Suprapubic skin (tissue), 4 donors: Measurements from ENCODE around the gene KLHL41. TPM values are rescaled to one million over a fixed set of nuclear protein-coding genes. Genes with fewer than 3 reads are reported as not detected.

Experiments
- DNase-seq, 2 donors: peaks; one replicate each; pipeline ENCODE4 v3.0.0-alpha.2; 2019; ENCODE audit warnings: low spot score in 2 of 2
- H3K27ac ChIP-seq: fragments of 200-600 bp; sonication (generic); one replicate; pipeline ENCODE4 v1.5.1; 2019
- H3K27me3 ChIP-seq: fragments of 200-600 bp; sonication (generic); one replicate; pipeline ENCODE4 v1.5.1; 2019
- H3K36me3 ChIP-seq: fragments of 200-600 bp; sonication (generic); one replicate; pipeline ENCODE4 v1.5.1; 2019
- H3K4me1 ChIP-seq: fragments of 200-600 bp; sonication (generic); one replicate; pipeline ENCODE4 v1.5.1; 2019
- H3K4me3 ChIP-seq: fragments of 200-600 bp; sonication (generic); one replicate; pipeline ENCODE4 v1.5.1; 2019; ENCODE audit warnings: mild to moderate bottlenecking
- H3K9me3 ChIP-seq: fragments of 200-600 bp; sonication (generic); one replicate; pipeline ENCODE4 v1.5.1; 2019
- EP300 ChIP-seq: sonication (generic); formaldehyde crosslinking; IDR thresholded peaks from one replicate; pipeline ENCODE4 v1.6.1; 2017; ENCODE audit warnings: antibody characterized with exemption
- POLR2A ChIP-seq, 2 donors: fragments of 450-650 bp; IDR thresholded peaks; one replicate each; pipeline ENCODE4 v1.6.1; 2017; ENCODE audit warnings: antibody characterized with exemption in 2 of 2, mild to moderate bottlenecking in 2 of 2, moderate library complexity in 2 of 2
- POLR2AphosphoS5 ChIP-seq, 3 donors: sonication (generic); formaldehyde crosslinking; IDR thresholded peaks; one replicate each; pipeline ENCODE4 v1.6.1; 2017; ENCODE audit warnings: antibody characterized with exemption in 3 of 3
- WGBS: methylation state at CpG from one replicate; pipeline ENCODE4 v1.1.5; 2018; 5-methylcytosine and 5-hydroxymethylcytosine counted together
- total RNA-seq, 4 donors: library from RNA; depleted of rRNA; stranded (reverse); fragments of >200 nt; gene quantifications; one replicate each; pipeline ENCODE4 v1.1.0, GENCODE V29; 2016
- TF ChIP-seq, protein P1 (sequence below), 2 donors: fragments of 200-600 bp in 1 of 2; fragments of 450-650 bp in 1 of 2; sonication (generic) in 1 of 2; IDR thresholded peaks; one replicate each; pipeline ENCODE4 v1.5.1; 2016 to 2019; ENCODE audit warnings: antibody characterized with exemption in 2 of 2, mild to moderate bottlenecking in 1 of 2, moderate library complexity in 1 of 2

KLHL41 gene
- total RNA-seq, 4 donors from 2014 or later: 0.36 to 1.2 (median 0.58) TPM

- no peak overlapping the region for H3K27ac ChIP-seq
- TF ChIP-seq EP300 (no peak), POLR2AphosphoS5 (IDR thresholded peaks at IDR 0.05) (no peak), POLR2A (IDR thresholded peaks at IDR 0.05) (no peak)
- TF ChIP-seq, protein P1, sequence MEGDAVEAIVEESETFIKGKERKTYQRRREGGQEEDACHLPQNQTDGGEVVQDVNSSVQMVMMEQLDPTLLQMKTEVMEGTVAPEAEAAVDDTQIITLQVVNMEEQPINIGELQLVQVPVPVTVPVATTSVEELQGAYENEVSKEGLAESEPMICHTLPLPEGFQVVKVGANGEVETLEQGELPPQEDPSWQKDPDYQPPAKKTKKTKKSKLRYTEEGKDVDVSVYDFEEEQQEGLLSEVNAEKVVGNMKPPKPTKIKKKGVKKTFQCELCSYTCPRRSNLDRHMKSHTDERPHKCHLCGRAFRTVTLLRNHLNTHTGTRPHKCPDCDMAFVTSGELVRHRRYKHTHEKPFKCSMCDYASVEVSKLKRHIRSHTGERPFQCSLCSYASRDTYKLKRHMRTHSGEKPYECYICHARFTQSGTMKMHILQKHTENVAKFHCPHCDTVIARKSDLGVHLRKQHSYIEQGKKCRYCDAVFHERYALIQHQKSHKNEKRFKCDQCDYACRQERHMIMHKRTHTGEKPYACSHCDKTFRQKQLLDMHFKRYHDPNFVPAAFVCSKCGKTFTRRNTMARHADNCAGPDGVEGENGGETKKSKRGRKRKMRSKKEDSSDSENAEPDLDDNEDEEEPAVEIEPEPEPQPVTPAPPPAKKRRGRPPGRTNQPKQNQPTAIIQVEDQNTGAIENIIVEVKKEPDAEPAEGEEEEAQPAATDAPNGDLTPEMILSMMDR (IDR thresholded peaks at IDR 0.05): no peak
- H3K9me3 ChIP-seq: no peaks in the 10 kb centered on the region
- H3K36me3 ChIP-seq: peaks cover 6% of the 10 kb centered on the region
- no peaks in the 10 kb centered on the region for H3K27me3 ChIP-seq
- no peak for DNase-seq
- no peaks in the 10 kb centered on the region for H3K4me1 ChIP-seq
- 98% methylated on average over 8 of the region's 8 CpGs for WGBS
- H3K4me3 ChIP-seq: no peak overlapping the region
Observed at GRCh38 chr2:169509955-169510354, 453 bp downstream of the KLHL41 start.

GRCh38 chr2:169510496-169510895 lies 994 bp downstream of the KLHL41 start:
- no peaks in the 10 kb centered on the region for H3K27me3 ChIP-seq
- 94% methylated on average over 4 of the region's 4 CpGs for WGBS

DNA sequence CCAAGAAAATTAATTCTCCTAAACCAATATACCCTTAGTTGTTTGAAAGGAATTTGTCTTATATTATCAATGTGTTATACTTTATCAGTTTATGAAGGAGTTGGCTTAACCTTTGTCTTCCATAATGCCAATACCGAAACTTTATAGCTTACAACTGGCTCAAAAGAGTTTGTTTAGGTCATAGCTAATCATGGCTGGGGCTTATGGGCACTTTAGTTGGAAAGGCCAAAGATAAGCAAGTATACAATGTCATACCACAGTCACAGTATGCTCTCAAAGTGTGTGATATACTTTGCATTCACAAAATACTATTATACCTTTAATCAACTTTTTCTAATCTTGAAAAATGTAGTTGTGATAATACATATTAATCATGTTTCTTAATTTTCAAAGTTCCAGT lies 2.3 kb downstream of the KLHL41 start:
- Histone ChIP-seq H3K27ac (no peak overlapping the region), H3K9me3 (no peaks in the 10 kb centered on the region), H3K4me1 (no peaks in the 10 kb centered on the region), H3K4me3 (no peak overlapping the region), H3K27me3 (no peaks in the 10 kb centered on the region), H3K36me3 (no peaks in the 10 kb centered on the region)
- no peak for DNase-seq
- no peak for TF ChIP-seq POLR2AphosphoS5 (IDR thresholded peaks at IDR 0.05)
- TF ChIP-seq, protein P1 (IDR thresholded peaks at IDR 0.05): no peak
- TF ChIP-seq POLR2A (IDR thresholded peaks at IDR 0.05): no peak
- no peak for TF ChIP-seq EP300
- WGBS: 100% methylated on average over 1 of the region's 1 CpG

More at GRCh38 chr2:169510496-169510895, 994 bp downstream of the KLHL41 start:
- Histone ChIP-seq H3K4me3 (no peak overlapping the region), H3K9me3 (no peaks in the 10 kb centered on the region), H3K27ac (no peak overlapping the region), H3K4me1 (no peaks in the 10 kb centered on the region), H3K36me3 (peaks cover under 1% of the 10 kb centered on the region)
- TF ChIP-seq EP300 (no peak), POLR2AphosphoS5 (IDR thresholded peaks at IDR 0.05) (no peak), POLR2A (IDR thresholded peaks at IDR 0.05) (no peak)
- TF ChIP-seq, protein P1 (IDR thresholded peaks at IDR 0.05): no peak
- no peak for DNase-seq

DNA sequence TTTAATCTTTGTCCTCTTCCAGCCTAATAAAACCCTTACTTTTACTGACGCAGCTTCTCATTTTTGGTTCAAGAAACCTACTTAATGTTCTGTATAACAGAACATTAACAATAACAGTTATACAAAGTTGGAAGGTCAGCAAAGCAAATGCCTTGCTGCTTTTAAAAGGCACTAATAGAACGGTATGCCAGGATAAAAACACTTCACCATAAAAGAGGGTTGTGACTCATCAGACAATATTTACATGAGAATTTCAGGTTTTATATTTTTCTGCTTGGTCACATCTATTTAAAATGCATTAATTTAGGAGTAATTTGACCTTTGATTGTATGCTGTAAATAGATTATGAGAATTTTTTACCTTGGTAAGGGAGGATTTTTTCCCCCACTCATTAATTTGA lies 3.0 kb downstream of the KLHL41 start:
- WGBS: 80% methylated on average over 2 of the region's 2 CpGs
- no peaks in the 10 kb centered on the region for H3K4me1 ChIP-seq
- no peak overlapping the region for H3K27ac ChIP-seq
- TF ChIP-seq EP300 (no peak), POLR2AphosphoS5 (IDR thresholded peaks at IDR 0.05) (no peak), POLR2A (IDR thresholded peaks at IDR 0.05) (no peak)
- TF ChIP-seq, protein P1 (IDR thresholded peaks at IDR 0.05): no peak
- H3K4me3 ChIP-seq: no peak overlapping the region
- no peak for DNase-seq
- H3K9me3 ChIP-seq: no peaks in the 10 kb centered on the region
- H3K36me3 ChIP-seq: no peaks in the 10 kb centered on the region
- H3K27me3 ChIP-seq: no peaks in the 10 kb centered on the region

DNA sequence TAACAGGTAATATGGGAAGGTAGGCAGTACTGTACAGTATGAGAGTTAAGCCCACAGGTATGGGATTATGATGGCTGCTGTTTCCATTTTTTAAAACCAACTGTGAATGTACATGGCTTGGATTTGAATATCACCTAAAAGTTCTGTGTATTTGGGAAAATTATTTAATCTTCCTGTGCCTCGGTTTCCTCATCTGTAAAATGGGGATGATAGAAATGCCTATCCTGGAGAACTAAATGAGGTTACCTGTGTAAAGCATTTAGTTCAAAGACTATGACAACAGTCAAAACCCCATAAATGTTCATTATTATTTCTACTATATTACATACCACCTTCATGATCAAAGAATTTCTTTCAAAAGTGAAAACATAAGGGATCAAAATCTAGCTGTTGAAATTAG lies 3.6 kb downstream of the KLHL41 start:
- H3K27ac ChIP-seq: no peak overlapping the region
- H3K36me3 ChIP-seq: no peaks in the 10 kb centered on the region
- no peaks in the 10 kb centered on the region for H3K4me1 ChIP-seq
- TF ChIP-seq POLR2A (IDR thresholded peaks at IDR 0.05) (no peak), EP300 (no peak), POLR2AphosphoS5 (IDR thresholded peaks at IDR 0.05) (no peak)
- TF ChIP-seq, protein P1 (IDR thresholded peaks at IDR 0.05): no peak
- H3K9me3 ChIP-seq: no peaks in the 10 kb centered on the region
- no peak for DNase-seq
- no peak overlapping the region for H3K4me3 ChIP-seq
- no peaks in the 10 kb centered on the region for H3K27me3 ChIP-seq
- 92% methylated on average over 1 of the region's 1 CpG for WGBS
